Endothelial cell of umbilical vein (primary cell): ENCODE data around the gene TTLL5. TPM values are rescaled to one million over a fixed set of nuclear protein-coding genes. Genes with fewer than 3 reads are reported as not detected.

Source experiments
- BruUV-seq: library from RNA; stranded (reverse); fragments of 400-500 nt; replicated peaks from 2 replicates; lab custom pipeline; 2021; lab: Mats Ljungman, UMichigan
- CTCF ChIA-PET: fragments of 300-600, 350-600 bp; sonication (Branson Sonifier 250); formaldehyde crosslinking; loops from one replicate; lab custom pipeline; 2021; ENCODE audit warnings: antibody characterized with exemption, inconsistent platforms; lab: Charles Lee
- POLR2A ChIA-PET: fragments of 300-600, 350-600 bp; sonication (Branson Sonifier 250); formaldehyde crosslinking; loops from one replicate; lab custom pipeline; 2021; ENCODE audit warnings: antibody characterized with exemption, inconsistent platforms; lab: Charles Lee
- DNase-seq: peaks from one replicate; pipeline ENCODE4 v3.0.0-alpha.2; 2011; ENCODE audit warnings: low read depth, low spot score
- FAIRE-seq: peaks from 2 replicates; lab custom pipeline; 2011; peaks lifted over from hg19 to GRCh38; lab: Jason Lieb, UNC
- H2AFZ ChIP-seq: 2 replicates; pipeline ENCODE4 v1.6.0; 2012; ENCODE audit warnings: low read depth, low read length, control low read depth, inconsistent platforms
- H3K27ac ChIP-seq: 2 replicates; pipeline ENCODE4 v1.5.1; 2011; ENCODE audit warnings: low read depth, mild to moderate bottlenecking, control low read depth, low read length, moderate library complexity; ENCODE audit not compliant: insufficient read depth
- H3K27me3 ChIP-seq, 2 experiments: 2 replicates each; pipeline versions ENCODE4 v1.6.0 to v1.6.1; 2011; ENCODE audit warnings: low read length in 2 of 2, mixed read lengths in 1 of 2; ENCODE audit not compliant: control insufficient read depth in 2 of 2, insufficient read depth in 2 of 2
- H3K36me3 ChIP-seq, 2 experiments: 2 replicates in 1 of 2; 3 replicates in 1 of 2; pipeline ENCODE4 v1.5.1; 2011; ENCODE audit warnings: low read length in 2 of 2, mild to moderate bottlenecking in 1 of 2, moderate library complexity in 1 of 2; ENCODE audit not compliant: control insufficient read depth in 2 of 2, insufficient read depth in 2 of 2; ENCODE audit errors: extremely low read depth in 1 of 2
- H3K4me1 ChIP-seq: 3 replicates; pipeline ENCODE4 v1.5.1; 2011; ENCODE audit warnings: mild to moderate bottlenecking, low read length; ENCODE audit not compliant: control insufficient read depth, insufficient read depth; ENCODE audit errors: extremely low read depth
- H3K4me2 ChIP-seq: 2 replicates; pipeline ENCODE4 v1.6.1; 2011; ENCODE audit warnings: low read length, control low read depth, mixed read lengths; ENCODE audit not compliant: insufficient read depth
- H3K4me3 ChIP-seq, 3 experiments: fragments of 200-600 bp in 1 of 3; sonication (generic), shearing (Covaris generic) in 1 of 3; replicated peaks in 1 of 3; 2 replicates each; pipeline ENCODE4 v1.5.1; 2011 to 2016; ENCODE audit warnings: control low read depth in 3 of 3, low read length in 3 of 3, mild to moderate bottlenecking in 2 of 3, inconsistent platforms in 1 of 3, low read depth in 1 of 3, moderate library complexity in 1 of 3; ENCODE audit not compliant: insufficient read depth in 1 of 3
- H3K79me2 ChIP-seq: 2 replicates; pipeline ENCODE4 v1.6.0; 2012; ENCODE audit warnings: low read length, inconsistent platforms; ENCODE audit not compliant: control insufficient read depth, insufficient read depth
- H3K9ac ChIP-seq: replicated peaks from 2 replicates; pipeline ENCODE3; 2011; ENCODE audit warnings: low read length, control low read depth; ENCODE audit not compliant: insufficient read depth; ENCODE audit errors: extremely low read depth
- H3K9me1 ChIP-seq: replicated peaks from 3 replicates; pipeline ENCODE4 v1.6.0; 2011; ENCODE audit warnings: mild to moderate bottlenecking, low read length; ENCODE audit not compliant: control insufficient read depth, insufficient read depth; ENCODE audit errors: extremely low read depth
- H3K9me3 ChIP-seq: replicated peaks from 2 replicates; pipeline ENCODE4 v1.5.1; 2012; ENCODE audit warnings: low read length, inconsistent platforms; ENCODE audit not compliant: control insufficient read depth, insufficient read depth
- H4K20me1 ChIP-seq: replicated peaks from 2 replicates; pipeline ENCODE3; 2011; ENCODE audit warnings: mild to moderate bottlenecking, low read length; ENCODE audit not compliant: control insufficient read depth, insufficient read depth; ENCODE audit errors: extremely low read depth
- EZH2 ChIP-seq: IDR thresholded peaks from 2 replicates; pipeline ENCODE4 v1.6.1; 2012; ENCODE audit warnings: borderline replicate concordance, low read depth, mild to moderate bottlenecking, moderate library complexity, low read length, inconsistent platforms; ENCODE audit not compliant: severe bottlenecking
- FOS ChIP-seq: IDR thresholded peaks from 2 replicates; pipeline ENCODE4 v1.6.1; 2011; ENCODE audit warnings: mild to moderate bottlenecking, low read length, moderate library complexity, borderline replicate concordance; ENCODE audit not compliant: insufficient read depth
- GATA2 ChIP-seq: IDR thresholded peaks from 2 replicates; pipeline ENCODE4 v1.7.0; 2011; ENCODE audit warnings: low read depth, mild to moderate bottlenecking, moderate library complexity, mixed read lengths, low read length; ENCODE audit not compliant: insufficient read length, insufficient read depth
- JUN ChIP-seq: IDR thresholded peaks from 2 replicates; pipeline ENCODE4 v1.6.1; 2011; ENCODE audit warnings: borderline replicate concordance, low read depth; ENCODE audit not compliant: insufficient read length, insufficient read depth
- MYC ChIP-seq: IDR thresholded peaks from one replicate; pipeline ENCODE4 v1.6.1; 2011; ENCODE audit warnings: mild to moderate bottlenecking, low read depth, low read length
- POLR2A ChIP-seq: IDR thresholded peaks from 2 replicates; pipeline ENCODE4 v1.6.1; 2012; ENCODE audit warnings: low read depth, mild to moderate bottlenecking, control low read depth, low read length
- POLR2AphosphoS5 ChIP-seq: IDR thresholded peaks from 2 replicates; pipeline ENCODE4 v1.6.1; 2012; ENCODE audit warnings: low read depth, mild to moderate bottlenecking, control low read depth, low read length, moderate library complexity; ENCODE audit not compliant: insufficient read depth
- dilution Hi-C: fragments of 300-500 bp; cut with MboI; formaldehyde crosslinking; loops from one replicate; pipeline ENCODE4 v1.15.0; 2019; ENCODE audit warnings: low sequenced_read_pairs; ENCODE audit not compliant: extremely low pct_ligation_motif_present
- intact Hi-C: fragments of 100-400 bp; cut with micrococcal nuclease; formaldehyde crosslinking; loops from one replicate; pipeline ENCODE4 v1.10.0; 2022
- polyA plus RNA-seq, 4 experiments: library from polyadenylated mRNA; depleted of rRNA in 3 of 4; stranded (reverse) in 3 of 4; unstranded in 1 of 4; fragments of >200 nt; gene quantifications; 2 replicates each; pipeline versions ENCODE4 v1.2.1 to v1.2.3, GENCODE V29; 2011 to 2012; ENCODE audit warnings: missing spikeins in 1 of 4
- total RNA-seq: library from RNA; stranded (reverse); gene quantifications from 2 replicates; pipeline ENCODE4 v1.2.3, GENCODE V29; 2021
- TF ChIP-seq, protein P1 (sequence below), 2 donors: IDR thresholded peaks; 1 replicate in 1 of 2; 2 replicates in 1 of 2; pipeline ENCODE4 v1.5.1; 2011; ENCODE audit warnings: low read length in 2 of 2, mild to moderate bottlenecking in 2 of 2, moderate library complexity in 2 of 2, control low read depth in 1 of 2, inconsistent platforms in 1 of 2, low read depth in 1 of 2; ENCODE audit not compliant: insufficient read depth in 1 of 2; ENCODE audit errors: extremely low read depth in 1 of 2
- TF ChIP-seq, protein P2 (sequence below): IDR thresholded peaks from 2 replicates; pipeline ENCODE4 v1.6.1; 2011; ENCODE audit not compliant: insufficient read depth, insufficient read length

The TTLL5 gene
- total and polyA plus RNA-seq, 2 donors (not counting 3 experiments of a cell fraction or from before 2014, with no cell fraction given): 33.2 to 93.6 TPM

DNA sequence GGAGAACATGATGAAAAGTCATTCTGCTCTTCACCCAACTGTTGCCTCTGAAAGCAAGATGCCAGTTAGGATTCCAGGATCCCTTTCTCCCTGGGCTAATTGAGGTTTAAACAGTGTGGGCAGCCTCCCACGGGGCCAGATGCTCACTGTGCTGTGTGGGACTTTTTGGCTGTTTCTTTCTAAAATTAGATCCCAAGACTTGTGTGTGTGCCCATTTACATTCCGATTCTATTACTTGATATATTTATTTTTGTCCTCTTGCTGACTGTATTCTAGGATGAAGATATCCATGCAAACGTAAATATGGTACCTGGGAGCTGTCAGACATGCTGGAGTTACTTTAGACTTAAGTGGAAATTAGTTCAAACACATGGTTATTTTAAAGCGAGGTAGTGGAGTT is 330.7 kb downstream of the TTLL5 start:
- Histone ChIP-seq H3K9me3 (no peaks in the 10 kb centered on the region), H3K79me2 (no peaks in the 10 kb centered on the region), H3K27me3 (no peaks in the 10 kb centered on the region), H3K4me2 (no peak overlapping the region), H3K36me3 (peaks cover 0 to 9% of the 10 kb centered on the region in 2 experiments), H3K27ac (no peak overlapping the region), H4K20me1 (no peaks in the 10 kb centered on the region), H2AFZ (no peak overlapping the region), H3K4me1 (peaks cover 30% of the 10 kb centered on the region), H3K4me3 (no peak overlapping the region), H3K9ac (no peak overlapping the region), H3K9me1 (no peaks in the 10 kb centered on the region)
- POLR2A ChIA-PET: no interaction called here
- intact Hi-C loops (no loop called here), dilution Hi-C loops (loop anchor here (25.0 kb wide), 1 partner anchor 279 kb away; no protein-coding TSS in a partner anchor)
- FAIRE-seq (no peak), DNase-seq (no peak)
- CTCF ChIA-PET: interaction anchor here (1.9 kb wide), 1 partner anchor 9 kb away, joined by 4 read pairs; the partner anchor contains the start of gene TGFB3
- no TSS peak for BruUV-seq
- no peak for TF ChIP-seq MYC
- TF ChIP-seq GATA2: no peak
- TF ChIP-seq JUN: no peak

DNA sequence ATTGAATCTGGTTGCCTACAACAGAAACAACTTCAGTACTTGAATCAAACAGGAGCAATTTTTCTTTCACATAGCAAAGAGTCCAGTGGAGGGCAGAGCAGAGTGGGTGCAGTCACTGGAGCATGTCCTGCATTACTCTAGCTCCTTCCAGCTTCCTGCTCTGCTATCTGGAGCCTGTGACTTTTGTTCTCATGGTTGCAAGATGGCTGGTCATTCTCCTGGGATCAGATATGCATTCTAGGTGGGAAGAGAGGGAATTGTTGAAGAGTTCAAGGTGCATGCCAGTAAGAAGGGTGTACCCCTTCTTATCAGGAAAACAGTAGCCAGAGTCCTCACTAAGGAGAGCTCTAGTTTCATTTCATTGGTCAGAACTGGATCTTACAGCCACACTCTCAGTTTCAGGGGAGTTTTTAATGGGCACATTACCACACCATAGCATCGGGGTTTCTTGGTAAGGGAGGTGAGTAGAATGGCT is 332.6 kb downstream of the TTLL5 start:
- Histone ChIP-seq H3K27me3 (no peaks in the 10 kb centered on the region), H3K4me2 (no peak overlapping the region), H3K9me3 (no peaks in the 10 kb centered on the region), H3K4me3 (no peak overlapping the region), H3K27ac (no peak overlapping the region), H3K36me3 (peaks cover 0 to 20% of the 10 kb centered on the region in 2 experiments), H3K79me2 (no peaks in the 10 kb centered on the region), H3K9ac (no peak overlapping the region), H2AFZ (no peak overlapping the region), H3K4me1 (peaks cover 13% of the 10 kb centered on the region), H4K20me1 (no peaks in the 10 kb centered on the region), H3K9me1 (no peaks in the 10 kb centered on the region)
- no peak for TF ChIP-seq JUN
- no peak for TF ChIP-seq FOS
- no peak for TF ChIP-seq EZH2
- TF ChIP-seq POLR2A: no peak
- TF ChIP-seq MYC: no peak
- TF ChIP-seq GATA2: no peak
- TF ChIP-seq, protein P1, sequence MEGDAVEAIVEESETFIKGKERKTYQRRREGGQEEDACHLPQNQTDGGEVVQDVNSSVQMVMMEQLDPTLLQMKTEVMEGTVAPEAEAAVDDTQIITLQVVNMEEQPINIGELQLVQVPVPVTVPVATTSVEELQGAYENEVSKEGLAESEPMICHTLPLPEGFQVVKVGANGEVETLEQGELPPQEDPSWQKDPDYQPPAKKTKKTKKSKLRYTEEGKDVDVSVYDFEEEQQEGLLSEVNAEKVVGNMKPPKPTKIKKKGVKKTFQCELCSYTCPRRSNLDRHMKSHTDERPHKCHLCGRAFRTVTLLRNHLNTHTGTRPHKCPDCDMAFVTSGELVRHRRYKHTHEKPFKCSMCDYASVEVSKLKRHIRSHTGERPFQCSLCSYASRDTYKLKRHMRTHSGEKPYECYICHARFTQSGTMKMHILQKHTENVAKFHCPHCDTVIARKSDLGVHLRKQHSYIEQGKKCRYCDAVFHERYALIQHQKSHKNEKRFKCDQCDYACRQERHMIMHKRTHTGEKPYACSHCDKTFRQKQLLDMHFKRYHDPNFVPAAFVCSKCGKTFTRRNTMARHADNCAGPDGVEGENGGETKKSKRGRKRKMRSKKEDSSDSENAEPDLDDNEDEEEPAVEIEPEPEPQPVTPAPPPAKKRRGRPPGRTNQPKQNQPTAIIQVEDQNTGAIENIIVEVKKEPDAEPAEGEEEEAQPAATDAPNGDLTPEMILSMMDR (IDR thresholded peaks at IDR 0.05; ENCODE audit: extremely low read depth in 1 of 2, insufficient read depth in 1 of 2, low read depth in 1 of 2, low read length in 2 of 2): no peak
- no peak for TF ChIP-seq POLR2AphosphoS5
- TF ChIP-seq, protein P2, sequence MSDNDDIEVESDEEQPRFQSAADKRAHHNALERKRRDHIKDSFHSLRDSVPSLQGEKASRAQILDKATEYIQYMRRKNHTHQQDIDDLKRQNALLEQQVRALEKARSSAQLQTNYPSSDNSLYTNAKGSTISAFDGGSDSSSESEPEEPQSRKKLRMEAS: no peak
- FAIRE-seq (no peak), DNase-seq (no peak)
- dilution Hi-C loops (loop anchor here (25.0 kb wide), 1 partner anchor 281 kb away; no protein-coding TSS in a partner anchor), intact Hi-C loops (no loop called here)
- POLR2A ChIA-PET: no interaction called here
- CTCF ChIA-PET: interaction anchor here (1.7 to 2.7 kb wide), 3 partner anchors 11 to 285 kb away, joined by 6 to 11 read pairs (median 10); no protein-coding TSS in a partner anchor
- BruUV-seq: no TSS peak
